Endothelial cell (in vitro differentiated cells): ENCODE data around the gene IQSEC1. TPM values are rescaled to one million over a fixed set of nuclear protein-coding genes. Genes with fewer than 3 reads are reported as not detected.

Experiments used
- DNase-seq: peaks from one replicate; pipeline ENCODE4 v3.0.0; 2021; ENCODE audit warnings: low spot score
- H3K27ac Mint-ChIP-seq: one replicate; pipeline ENCODE4 v1.8.0; 2021; ENCODE audit warnings: mixed read lengths, inconsistent platforms; ENCODE audit not compliant: unreplicated experiment
- H3K27me3 Mint-ChIP-seq: one replicate; pipeline ENCODE4 v1.8.0; 2021; ENCODE audit warnings: mild to moderate bottlenecking, moderate library complexity, mixed read lengths, inconsistent platforms; ENCODE audit not compliant: unreplicated experiment
- H3K36me3 Mint-ChIP-seq: one replicate; pipeline ENCODE4 v1.8.0; 2021; ENCODE audit warnings: mild to moderate bottlenecking, low read depth, mixed read lengths, inconsistent platforms; ENCODE audit not compliant: unreplicated experiment
- H3K4me1 Mint-ChIP-seq: one replicate; pipeline ENCODE4 v1.8.0; 2021; ENCODE audit warnings: mild to moderate bottlenecking, mixed read lengths, inconsistent platforms; ENCODE audit not compliant: unreplicated experiment
- H3K4me3 Mint-ChIP-seq: one replicate; pipeline ENCODE4 v1.8.0; 2021; ENCODE audit warnings: mild to moderate bottlenecking, mixed read lengths, inconsistent platforms; ENCODE audit not compliant: unreplicated experiment
- H3K9me3 Mint-ChIP-seq: one replicate; pipeline ENCODE4 v1.8.0; 2021; ENCODE audit warnings: mixed read lengths, inconsistent platforms; ENCODE audit not compliant: unreplicated experiment
- CTCF ChIP-seq: fragments of 200-600 bp; sonication (generic); IDR thresholded peaks from one replicate; pipeline ENCODE4 v1.5.0; 2021; ENCODE audit warnings: antibody characterized with exemption; ENCODE audit not compliant: unreplicated experiment
- total RNA-seq: library from RNA; stranded (reverse); fragmentation: NEBNext Ultra II Directional; extraction: Animal tissue kit (Norgen Biotek cat#: 25700); gene quantifications from one replicate; pipeline ENCODE4 v1.2.1, GENCODE V29; 2021; ENCODE audit not compliant: unreplicated experiment

The IQSEC1 gene
- total RNA-seq, 1 donor from 2014 or later: 75.3 TPM

GRCh38 chr3:12906916-12907290, 166.3 kb downstream of the IQSEC1 start:
- Mint-ChIP-seq H3K4me1 (no peaks in the 10 kb centered on the region), H3K27ac (no peak overlapping the region), H3K9me3 (no peaks in the 10 kb centered on the region), H3K36me3 (peaks cover 22% of the 10 kb centered on the region), H3K4me3 (no peak overlapping the region), H3K27me3 (peaks cover 11% of the 10 kb centered on the region)
- no peak for DNase-seq
- TF ChIP-seq CTCF: no peak

GRCh38 chr3:12906141-12906915, 166.9 kb downstream of the IQSEC1 start:
- H3K4me3 Mint-ChIP-seq: no peak overlapping the region
- H3K9me3 Mint-ChIP-seq: no peaks in the 10 kb centered on the region
- no peaks in the 10 kb centered on the region for H3K4me1 Mint-ChIP-seq
- no peak for DNase-seq
- H3K27me3 Mint-ChIP-seq: peaks cover 11% of the 10 kb centered on the region
- TF ChIP-seq CTCF: no peak
- no peak overlapping the region for H3K27ac Mint-ChIP-seq
- H3K36me3 Mint-ChIP-seq: peaks cover 20% of the 10 kb centered on the region

GRCh38 chr3:12905316-12906071, 167.7 kb downstream of the IQSEC1 start:
- Mint-ChIP-seq H3K36me3 (peaks cover 18% of the 10 kb centered on the region), H3K4me3 (no peak overlapping the region), H3K4me1 (no peaks in the 10 kb centered on the region), H3K27ac (no peak overlapping the region), H3K9me3 (no peaks in the 10 kb centered on the region), H3K27me3 (peaks cover 13% of the 10 kb centered on the region)
- DNase-seq: no peak
- no peak for TF ChIP-seq CTCF

- Mint-ChIP-seq H3K27ac (no peak overlapping the region), H3K4me1 (no peaks in the 10 kb centered on the region), H3K4me3 (no peak overlapping the region), H3K27me3 (peaks cover 14% of the 10 kb centered on the region), H3K9me3 (no peaks in the 10 kb centered on the region), H3K36me3 (peaks cover 21% of the 10 kb centered on the region)
- DNase-seq: no peak
- no peak for TF ChIP-seq CTCF
Observed at GRCh38 chr3:12904951-12905315, 168.3 kb downstream of the IQSEC1 start.

DNA sequence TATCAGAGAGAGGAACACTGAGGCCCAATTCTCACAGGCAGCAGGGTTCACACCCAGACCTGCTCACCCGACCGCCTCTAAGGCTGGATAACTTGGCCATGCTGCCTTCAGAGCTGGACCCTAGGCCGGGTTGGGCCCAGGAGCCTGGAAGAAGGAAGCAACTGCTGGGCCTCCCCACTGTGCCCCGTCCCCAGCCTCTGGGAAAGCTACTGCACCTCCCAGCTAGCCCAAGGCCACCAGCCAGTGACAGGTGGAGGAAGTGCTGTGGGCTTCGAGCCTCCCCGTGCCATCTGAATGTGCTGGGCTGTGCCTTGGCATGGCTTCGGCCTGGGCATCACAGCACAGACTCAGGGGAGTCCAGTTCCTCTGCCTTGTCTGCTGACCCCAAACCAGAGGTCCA, 169.3 kb downstream of the IQSEC1 start:
- TF ChIP-seq CTCF: no peak
- Mint-ChIP-seq H3K27ac (no peak overlapping the region), H3K27me3 (peaks cover 20% of the 10 kb centered on the region), H3K4me1 (no peaks in the 10 kb centered on the region), H3K9me3 (no peaks in the 10 kb centered on the region), H3K36me3 (peaks cover 15% of the 10 kb centered on the region), H3K4me3 (no peak overlapping the region)
- no peak for DNase-seq
